Activated CD8-positive, alpha-beta memory T cell treated with anti-CD3 and anti-CD28 coated beads, Interleukin-2, amount 50 U/mL, for 24 hours (primary cell): ENCODE data around the gene GFRA4.
A peak's percentile ranks its signal among the peaks of the same experiment; 100 is the strongest.

Source experiments
- DNase-seq: peaks from one replicate; pipeline ENCODE4 v3.0.0-alpha.2; 2020; ENCODE audit errors: extremely low read depth

The GFRA4 gene

DNA sequence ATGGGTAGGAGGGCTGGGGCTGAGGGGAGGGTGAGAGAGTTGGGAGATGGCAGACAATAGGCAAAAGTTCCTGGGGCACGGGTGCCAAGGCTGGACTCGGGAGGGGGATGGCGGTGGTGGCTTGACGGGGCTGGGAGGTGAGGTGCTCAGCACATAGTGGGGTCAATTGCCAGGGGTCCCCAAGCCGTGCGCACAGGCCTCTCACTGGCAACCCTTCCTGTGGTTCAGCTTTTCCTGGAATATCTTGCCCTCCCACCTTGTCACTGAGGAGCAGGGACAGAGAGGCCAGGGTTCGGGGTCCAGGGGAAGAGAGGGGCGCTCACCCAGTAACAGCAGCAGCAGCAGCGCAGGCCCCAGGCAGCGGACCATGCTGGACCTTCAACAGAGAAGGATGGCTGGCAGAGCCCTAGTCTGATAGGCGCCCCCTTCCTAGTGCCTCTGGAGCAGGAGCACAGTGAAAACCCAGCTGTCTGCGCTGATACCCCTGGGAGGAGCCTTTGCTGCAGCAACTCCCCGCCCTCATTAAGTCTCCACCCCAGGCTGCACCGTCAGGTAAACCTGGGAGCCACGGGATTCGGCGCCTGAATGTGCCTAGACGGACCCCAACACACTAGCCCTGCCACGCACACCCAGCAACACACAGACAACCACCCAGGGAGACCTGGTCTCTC is at the start of gene GFRA4:
Gene GFRA4, minus strand, starts transcription at position 369 of the 671 bp plus-strand sequence. Its CDS starts 0 bp downstream, at position 369.
- DNase-seq = no peak

- DNase-seq = no peak
These were observed 49.2 kb upstream of the GFRA4 start, which contains the start of gene SIGLEC1 for GRCh38 chr20:3712279-3712873. Gene SIGLEC1 (minus strand): TSS chr20:3712600. CDS start chr20:3707128, 5,472 bp downstream.

DNA sequence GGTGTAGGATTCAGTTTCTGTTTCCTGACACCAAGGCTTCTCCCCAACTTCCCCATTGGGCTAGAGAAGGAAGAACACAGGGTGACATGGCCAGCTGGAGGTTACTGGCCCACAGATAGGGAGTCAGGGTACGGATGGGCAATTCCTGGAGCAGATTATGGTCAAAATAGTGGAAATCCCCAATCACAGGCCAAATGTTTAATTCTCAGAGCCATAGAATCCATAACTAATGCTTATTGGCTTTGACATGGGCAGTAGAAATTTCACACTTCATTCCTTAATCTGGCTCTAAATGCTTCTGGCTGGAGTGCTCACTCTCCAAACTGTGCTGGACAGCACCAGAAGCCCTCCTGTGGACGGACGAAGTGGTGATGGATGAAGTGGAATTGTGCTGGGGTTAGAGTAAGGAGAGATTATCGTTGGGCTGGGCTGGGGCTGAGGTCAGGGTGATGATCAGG is 48.3 kb upstream of the GFRA4 start:
- no peak for DNase-seq

DNA sequence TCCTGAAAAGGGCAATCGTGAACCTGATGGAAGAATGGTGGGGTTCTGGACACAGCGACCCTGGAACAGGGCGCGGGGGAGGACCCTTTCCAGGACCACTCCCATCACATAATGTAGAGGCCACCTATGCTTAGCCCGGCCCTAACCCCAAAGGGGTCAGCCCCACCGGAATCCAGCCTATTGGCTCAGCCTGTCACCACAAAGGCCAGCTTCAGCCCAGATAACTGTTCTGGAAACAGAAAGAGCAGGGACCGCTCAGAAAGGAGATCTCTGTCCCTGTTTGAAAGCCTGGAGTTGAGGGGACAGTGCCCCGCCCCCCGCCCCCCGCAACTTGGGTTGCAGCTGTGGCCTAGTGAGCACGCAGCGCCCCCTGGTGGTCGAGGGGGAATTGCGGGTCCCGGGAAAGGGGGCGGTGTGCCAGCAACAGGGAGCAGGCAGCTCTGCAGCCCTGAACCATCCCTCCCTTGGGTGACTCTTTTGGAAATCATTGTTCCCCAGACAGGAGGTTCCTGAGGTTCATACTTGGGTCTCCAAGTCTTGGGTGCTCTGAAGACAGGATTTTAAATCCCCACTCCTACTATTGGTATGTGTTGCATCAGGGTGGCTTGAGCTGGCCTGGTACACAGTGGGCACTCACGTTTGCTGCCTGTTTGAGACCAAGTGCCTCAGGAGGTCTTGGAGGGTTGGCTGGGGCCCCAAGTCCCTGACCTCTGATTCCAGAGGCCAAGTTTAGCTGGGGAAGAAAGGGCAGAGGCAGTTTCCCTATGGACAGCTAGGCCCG is 47.7 kb upstream of the GFRA4 start:
- DNase-seq = peak; percentile 48

DNA sequence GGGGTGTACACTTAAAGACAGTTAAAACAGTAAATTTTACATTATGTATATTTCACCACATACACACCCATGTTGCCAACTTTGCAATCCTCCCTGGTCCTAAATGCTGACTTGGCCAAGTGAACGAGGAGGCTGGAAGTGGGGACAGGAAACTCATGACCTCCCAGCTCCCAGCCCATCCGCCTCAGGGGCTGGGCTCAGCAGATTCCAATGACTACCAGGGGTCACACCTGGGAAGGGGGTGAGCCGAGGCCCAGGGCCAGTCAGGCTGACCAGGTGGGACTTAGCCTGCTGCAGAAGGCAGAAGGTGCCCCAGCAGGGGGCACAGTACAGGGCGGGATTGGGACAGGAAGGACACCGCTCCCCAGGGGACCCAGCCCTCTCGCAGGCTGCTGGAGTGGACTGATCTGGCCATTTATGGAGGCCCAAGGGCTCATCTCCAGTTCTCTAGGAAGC is 46.8 kb upstream of the GFRA4 start:
- no peak for DNase-seq

DNA sequence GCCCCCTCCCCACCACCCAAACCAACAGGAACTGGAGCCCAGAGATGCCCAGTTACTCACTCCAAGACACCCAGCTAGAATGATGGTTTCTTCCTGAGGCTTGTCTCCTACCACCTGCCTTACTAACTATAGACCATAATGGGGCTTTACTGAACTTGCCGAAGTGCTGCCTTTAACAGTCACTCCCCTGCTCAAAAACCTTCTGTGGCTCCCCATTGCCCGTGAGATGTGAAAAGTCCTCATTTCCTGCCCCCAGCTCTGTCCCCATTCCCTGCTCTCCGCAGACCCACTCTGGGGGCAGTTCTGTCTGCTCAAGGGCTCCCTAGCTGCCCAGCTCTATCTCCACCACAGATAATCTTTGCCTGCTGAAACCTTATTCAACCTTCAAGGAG is 44.3 kb upstream of the GFRA4 start:
- no peak for DNase-seq

DNA sequence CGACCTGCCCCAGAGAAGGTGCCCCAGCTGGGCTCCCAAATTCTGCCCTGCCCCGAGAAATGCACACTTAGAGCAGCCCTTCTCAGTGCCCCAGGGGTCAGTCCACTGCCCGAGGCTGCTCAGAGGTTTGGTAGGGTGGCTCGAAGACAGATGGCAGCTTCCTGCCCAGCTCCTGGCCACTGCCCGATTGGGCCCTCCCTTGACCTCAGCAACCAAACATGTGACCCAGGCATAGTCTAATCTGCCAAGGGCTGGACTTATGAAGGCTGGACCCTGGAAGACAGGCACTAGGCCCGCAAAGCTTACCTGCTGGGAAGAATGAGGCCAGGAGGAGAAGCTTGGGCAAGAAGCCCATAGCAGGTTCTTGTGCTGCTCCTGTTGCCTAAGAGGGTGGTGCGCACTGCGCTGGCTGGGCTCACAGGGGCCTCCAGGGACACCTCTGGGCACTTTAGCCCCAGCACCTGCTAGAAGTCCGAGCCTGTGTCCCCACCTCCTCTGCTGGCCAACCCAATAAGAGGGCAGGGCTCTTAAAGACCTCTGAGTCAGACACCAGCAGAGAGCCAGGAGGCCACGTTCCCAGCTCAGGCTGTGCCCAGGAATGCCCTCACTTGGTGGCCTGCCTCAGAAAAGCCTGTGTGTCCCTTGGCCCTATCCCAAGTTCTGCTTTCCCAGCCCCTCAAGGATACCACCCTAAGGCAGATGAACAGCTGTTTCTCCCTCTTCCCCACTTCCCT is 43.7 kb upstream of the GFRA4 start:
- no peak for DNase-seq

- no peak for DNase-seq
These were observed 43.0 kb upstream of the GFRA4 start for GRCh38 chr20:3705970-3706739.

DNA sequence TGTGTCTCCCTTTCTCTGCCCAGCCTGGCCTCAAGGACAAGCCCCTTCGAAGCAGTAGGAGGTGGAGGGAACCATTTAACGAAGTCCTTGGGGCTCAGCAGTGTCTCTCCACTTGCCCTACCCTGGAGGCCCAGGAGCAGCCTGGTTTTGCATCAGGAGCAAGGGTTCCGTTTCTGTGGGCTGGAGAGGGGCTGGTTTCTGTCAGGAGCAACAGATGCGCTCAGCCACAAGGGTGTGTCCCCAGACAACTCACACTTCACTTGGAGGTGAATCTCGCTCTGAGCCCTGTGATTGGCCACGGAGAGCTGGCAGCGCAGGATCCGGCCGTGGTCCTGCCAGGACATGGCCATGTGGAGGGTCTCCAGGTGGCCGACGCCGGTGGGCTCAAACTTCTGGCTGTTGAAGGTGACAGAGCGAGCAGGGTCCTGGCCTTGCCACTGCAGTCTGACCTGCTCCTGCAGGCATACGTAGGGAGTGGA is 42.3 kb upstream of the GFRA4 start:
- DNase-seq = no peak

GRCh38 chr20:3704087-3704486 is 40.9 kb upstream of the GFRA4 start:
- DNase-seq = no peak

DNA sequence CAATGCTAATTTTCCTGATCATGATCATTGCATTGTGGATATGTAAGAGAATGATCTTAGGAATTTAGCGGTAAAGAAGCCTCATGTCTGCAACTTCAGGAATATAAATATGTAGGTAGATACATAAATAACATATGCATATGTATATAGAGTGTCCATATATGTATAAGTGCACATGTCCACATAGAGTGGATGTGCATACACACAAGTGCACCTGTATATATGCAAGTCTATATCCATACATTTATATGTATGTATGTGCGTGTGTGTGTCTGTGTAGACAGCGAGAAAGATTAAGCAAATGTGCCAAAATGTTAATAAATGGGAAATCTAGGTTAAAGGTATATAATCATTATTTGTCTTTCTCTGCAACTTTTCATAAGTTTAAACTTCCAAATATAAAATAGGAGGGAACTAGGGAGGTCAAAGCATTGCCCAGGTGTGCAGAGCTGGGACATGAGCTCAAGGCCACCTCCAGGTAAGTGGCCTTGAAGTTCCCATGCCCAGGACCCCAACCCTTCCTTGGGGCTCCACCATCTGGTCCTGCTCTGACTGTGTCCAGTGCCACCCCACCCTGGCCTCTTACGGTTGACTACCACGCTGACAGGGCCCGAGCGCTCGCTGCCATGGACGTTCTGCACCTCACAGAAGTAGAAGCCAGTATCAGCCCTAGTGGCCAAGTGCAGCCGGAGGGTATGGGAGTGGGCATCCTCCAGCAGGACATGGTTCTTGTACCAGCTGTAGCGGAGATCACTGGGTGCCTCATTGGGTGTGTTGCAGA is 39.6 kb upstream of the GFRA4 start:
- no peak for DNase-seq

GRCh38 chr20:3701061-3701998 is 38.1 kb upstream of the GFRA4 start:
- no peak for DNase-seq

DNA sequence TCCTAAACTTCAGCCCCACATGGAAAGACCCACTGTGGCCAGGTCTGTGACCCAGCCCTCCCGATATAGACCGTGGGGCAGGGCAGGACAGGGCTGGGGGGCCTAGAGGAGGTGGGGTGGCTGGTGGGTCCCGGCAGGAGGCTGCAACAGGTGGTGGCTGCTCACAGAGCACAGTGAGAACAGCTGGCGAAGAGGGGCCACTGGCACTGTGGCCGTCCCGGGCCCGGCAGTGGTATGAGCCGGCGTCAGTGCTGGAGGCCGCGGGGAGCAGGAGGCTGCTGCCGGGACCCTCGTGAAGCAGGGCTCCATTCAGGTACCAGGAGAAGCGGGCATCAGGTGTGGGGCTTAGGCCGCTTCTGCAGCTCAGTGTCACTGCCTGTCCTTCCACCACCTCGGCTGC is 35.8 kb upstream of the GFRA4 start:
- no peak for DNase-seq

GRCh38 chr20:3698591-3699001 is 35.4 kb upstream of the GFRA4 start:
- no peak for DNase-seq

DNA sequence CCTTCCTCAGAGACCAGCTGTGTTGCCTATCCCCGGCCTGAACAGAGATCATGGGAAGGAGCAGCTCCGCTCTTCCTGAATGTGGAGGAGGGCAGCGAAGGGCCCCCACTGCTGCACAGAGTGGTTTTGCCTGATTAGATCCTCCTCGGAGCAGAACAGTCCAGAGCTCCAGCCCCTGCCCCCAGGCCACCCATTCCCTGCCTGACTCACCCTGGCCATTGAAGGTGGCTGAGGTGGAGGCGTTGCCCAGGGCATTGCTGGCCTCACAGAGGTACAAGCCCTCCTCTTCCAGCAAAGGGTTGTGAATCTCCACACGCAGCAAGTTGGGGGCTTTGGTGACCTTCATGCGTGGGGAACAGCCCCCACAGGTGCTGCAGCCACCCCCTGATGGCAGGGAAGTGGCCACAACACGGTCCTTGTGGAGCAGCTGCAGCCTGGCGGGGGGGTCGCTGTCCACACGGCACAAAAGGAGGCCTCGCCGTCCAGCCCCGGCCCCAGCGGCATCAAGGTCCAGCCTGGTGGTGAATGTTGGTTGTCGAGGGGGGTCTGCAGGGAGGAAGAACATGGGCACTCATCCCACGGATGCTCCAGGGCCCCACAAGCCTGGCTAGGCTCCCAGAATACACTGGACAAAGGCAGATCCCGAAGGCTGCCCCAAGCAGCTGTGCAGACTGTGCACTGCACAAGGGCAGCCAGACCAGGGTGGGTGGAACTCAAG is 34.5 kb upstream of the GFRA4 start:
- DNase-seq = no peak

DNA sequence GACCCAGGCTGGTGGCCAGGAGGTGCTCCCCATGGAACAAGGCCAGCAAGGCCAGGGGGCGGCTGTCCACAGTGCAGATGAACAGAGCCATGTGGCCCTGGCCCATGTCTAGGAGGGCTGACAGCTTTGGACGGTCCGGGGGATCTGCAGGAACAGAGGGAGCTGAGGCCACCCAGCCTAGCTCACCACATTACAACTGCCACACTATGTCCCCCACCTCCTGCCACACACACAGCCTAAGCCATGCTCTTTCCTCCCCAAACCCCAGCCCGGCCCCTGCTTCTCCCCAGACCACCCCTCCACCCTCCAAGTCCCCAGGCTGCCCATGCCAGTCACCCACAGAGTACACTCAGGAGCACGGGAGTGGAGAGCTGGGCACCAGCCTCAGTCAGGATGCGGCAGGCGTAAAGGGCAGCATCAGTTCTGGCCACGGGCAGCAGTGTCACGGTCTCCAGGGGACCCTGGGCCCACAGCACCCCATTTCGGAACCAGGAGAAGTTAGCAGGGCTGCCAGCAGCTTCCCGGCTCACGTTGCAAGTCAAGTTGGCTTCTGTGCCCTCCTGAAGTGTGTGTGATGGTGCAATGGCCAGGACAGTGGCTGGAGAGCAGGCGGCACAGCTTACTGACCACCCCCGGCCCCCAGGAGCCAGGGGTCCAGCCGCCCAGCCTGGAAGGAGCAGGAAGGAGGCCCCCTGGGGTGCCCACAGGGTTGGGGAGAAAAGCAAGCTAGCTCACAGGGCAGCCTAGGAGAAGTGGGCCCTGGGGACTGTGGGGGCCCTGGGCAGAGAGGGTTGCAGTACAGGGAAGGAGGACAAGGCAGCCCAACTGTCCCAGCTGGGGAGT is 33.8 kb upstream of the GFRA4 start:
- no peak for DNase-seq

DNA sequence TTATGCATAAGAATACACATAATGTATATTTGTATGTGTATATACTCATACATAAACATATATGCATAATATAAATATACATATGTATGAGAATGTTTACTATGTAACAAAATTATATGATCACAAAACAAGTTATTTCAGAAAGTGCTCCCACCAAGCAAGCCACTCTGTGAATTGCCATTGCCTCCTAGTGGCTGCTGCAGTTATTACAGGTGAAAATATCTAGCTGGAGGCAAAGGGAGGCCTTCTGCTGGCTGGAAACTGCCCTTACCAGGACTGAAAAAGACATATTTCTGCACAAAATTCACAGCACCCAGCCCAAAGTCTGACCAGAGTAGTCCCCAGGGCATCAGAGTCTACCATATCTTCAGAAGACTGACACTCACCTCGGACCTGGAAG is 33.0 kb upstream of the GFRA4 start:
- no peak for DNase-seq

DNA sequence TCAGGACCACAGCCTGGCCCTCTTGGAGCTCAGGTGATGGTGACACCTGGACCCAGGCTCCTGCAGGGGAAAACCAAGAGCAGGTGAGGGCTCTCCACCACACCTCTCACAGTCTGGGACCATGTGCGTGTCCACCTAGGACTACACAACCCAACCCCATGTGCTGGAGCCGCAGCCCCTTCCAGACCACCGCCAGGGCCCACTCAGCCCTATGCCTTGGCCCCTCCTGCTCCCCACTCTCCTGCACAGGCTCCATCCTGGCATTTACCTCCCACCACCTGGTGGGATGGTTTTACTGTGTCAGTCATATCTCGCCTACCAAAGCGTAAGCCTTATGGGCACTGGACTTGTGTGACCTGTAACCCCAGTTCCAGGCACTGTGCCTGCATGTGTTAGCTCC is 31.7 kb upstream of the GFRA4 start:
- no peak for DNase-seq
